T-cell (primary cell): Measurements from ENCODE around the gene PDGFRA. TPM values are rescaled to one million over a fixed set of nuclear protein-coding genes. Genes with fewer than 3 reads are reported as not detected.

Experiments used
- ATAC-seq, 4 experiments: fragments of 200-7000 bp in 3 of 4; fragments of 150-1000 bp in 1 of 4; cut with Tn5 transposase; replicated peaks in 1 of 4; 1 replicate in 3 of 4; 2 replicates in 1 of 4; pipeline ENCODE4 v1.10.0; 2021; ENCODE audit warnings: moderate library complexity in 3 of 4, mild to moderate bottlenecking in 2 of 4, moderate number of reproducible peaks in 1 of 4
- CTCF ChIA-PET, 2 donors: fragments of 300-600 bp; sonication (Branson Sonifier 250); formaldehyde crosslinking; loops; one replicate each; lab custom pipeline; 2022; ENCODE audit warnings: antibody characterized with exemption in 2 of 2; lab: Charles Lee
- POLR2A ChIA-PET, 2 donors: fragments of 300-600 bp; sonication (Branson Sonifier 250); formaldehyde crosslinking; loops; one replicate each; lab custom pipeline; 2022; ENCODE audit warnings: antibody characterized with exemption in 2 of 2; lab: Charles Lee
- DNase-seq, 35 experiments: peaks; one replicate each; pipeline versions ENCODE4 v3.0.0 to v3.0.0-alpha.2; 2013 to 2023
- H3K27ac ChIP-seq: one replicate; pipeline ENCODE4 v1.5.1; 2013; ENCODE audit warnings: low read length
- H3K27me3 ChIP-seq, 2 experiments: replicated peaks in 1 of 2; 1 replicate in 1 of 2; 2 replicates in 1 of 2; pipeline versions ENCODE4 v1.6.1 to v1.7.0; 2013; ENCODE audit warnings: low read length in 1 of 2, mixed read lengths in 1 of 2; ENCODE audit not compliant: control insufficient read depth in 2 of 2, insufficient read depth in 2 of 2; ENCODE audit errors: extremely low read depth in 1 of 2
- H3K36me3 ChIP-seq, 2 donors: 1 replicate in 1 of 2; 2 replicates in 1 of 2; pipeline versions ENCODE4 v1.6.1 to v1.7.0; 2013; ENCODE audit warnings: low read length in 1 of 2; ENCODE audit not compliant: control insufficient read depth in 2 of 2, insufficient read depth in 1 of 2; ENCODE audit errors: extremely low read depth in 1 of 2
- H3K4me1 ChIP-seq, 2 experiments: 1 replicate in 1 of 2; 2 replicates in 1 of 2; pipeline versions ENCODE4 v1.6.1 to v1.7.0; 2013; ENCODE audit warnings: low read length in 2 of 2, mixed read lengths in 1 of 2; ENCODE audit not compliant: insufficient read depth in 2 of 2, control insufficient read depth in 1 of 2; ENCODE audit errors: extremely low read depth in 1 of 2
- H3K4me3 ChIP-seq, 2 donors: 1 replicate in 1 of 2; 2 replicates in 1 of 2; pipeline versions ENCODE4 v1.5.1 to v1.7.0; 2013; ENCODE audit warnings: mild to moderate bottlenecking in 2 of 2, low read length in 1 of 2, moderate library complexity in 1 of 2; ENCODE audit not compliant: control insufficient read depth in 1 of 2; ENCODE audit errors: extremely low read depth in 1 of 2
- H3K9me3 ChIP-seq: 2 replicates; pipeline ENCODE4 v1.7.0; 2013
- H3K27ac Mint-ChIP-seq, 2 donors: one replicate each; pipeline ENCODE4 v1.8.0; 2020 to 2021; ENCODE audit warnings: mild to moderate bottlenecking in 2 of 2, mixed read lengths in 2 of 2
- H3K27me3 Mint-ChIP-seq, 2 donors: one replicate each; pipeline ENCODE4 v1.8.0; 2021 to 2022; ENCODE audit warnings: mixed read lengths in 2 of 2
- H3K36me3 Mint-ChIP-seq: one replicate; pipeline ENCODE4 v1.8.0; 2021; ENCODE audit warnings: mixed read lengths
- H3K4me1 Mint-ChIP-seq, 3 donors: one replicate each; pipeline ENCODE4 v1.8.0; 2020 to 2022; ENCODE audit warnings: mixed read lengths in 3 of 3, mild to moderate bottlenecking in 1 of 3
- H3K4me3 Mint-ChIP-seq, 3 donors: one replicate each; pipeline ENCODE4 v1.8.0; 2020 to 2022; ENCODE audit warnings: mild to moderate bottlenecking in 3 of 3, mixed read lengths in 3 of 3, moderate library complexity in 3 of 3
- H3K9me3 Mint-ChIP-seq, 3 donors: one replicate each; pipeline ENCODE4 v1.8.0; 2020 to 2022; ENCODE audit warnings: mixed read lengths in 3 of 3
- WGBS: methylation state at CpG from one replicate; pipeline ENCODE4 v1.1.5; 2013; ENCODE audit warnings: missing lambda C conversion rate; ENCODE audit not compliant: insufficient coverage; 5-methylcytosine and 5-hydroxymethylcytosine counted together
- total RNA-seq, 35 experiments: library from RNA in 6 of 35; stranded (reverse) in 6 of 35; fragments of 120-200 nt in 1 of 35; gene quantifications; one replicate each; pipeline versions ENCODE4 v1.2.1 to v1.2.4 and lab custom pipeline; 2013 to 2026

Gene PDGFRA
- total RNA-seq, 5 donors from 2014 or later (not counting 1 experiment from before 2014, with no cell fraction given): 0.29 to 0.39 (median 0.32) TPM; not detected in 2

- H3K4me1 Mint-ChIP-seq: no peaks in the 10 kb centered on the region
- Histone ChIP-seq H3K4me1 (no peaks in the 10 kb centered on the region), H3K9me3 (no peaks in the 10 kb centered on the region), H3K36me3 (no peaks in the 10 kb centered on the region), H3K27ac (no peak overlapping the region), H3K4me3 (no peak overlapping the region), H3K27me3 (peaks cover 0 to 6% of the 10 kb centered on the region in 2 experiments)
- POLR2A ChIA-PET: no interaction called here
- whole genome bisulfite sequencing: no CpG with 5 or more reads among the region's 2 CpGs
- no peaks in the 10 kb centered on the region for H3K36me3 Mint-ChIP-seq
- ATAC-seq: no peak
- DNase-seq: no peak
- no peak overlapping the region for H3K27ac Mint-ChIP-seq
- H3K9me3 Mint-ChIP-seq: no peaks in the 10 kb centered on the region
- CTCF ChIA-PET: no interaction called here
- no peak overlapping the region for H3K4me3 Mint-ChIP-seq
- peaks cover 0 to 3% of the 10 kb centered on the region in 2 donors for H3K27me3 Mint-ChIP-seq
Measured at GRCh38 chr4:54189140-54189539, 40.0 kb upstream of the PDGFRA start.

GRCh38 chr4:54192811-54193210, 36.3 kb upstream of the PDGFRA start:
- H3K4me1 ChIP-seq: no peaks in the 10 kb centered on the region
- peaks cover 0 to 4% of the 10 kb centered on the region in 2 donors for H3K27me3 Mint-ChIP-seq
- ATAC-seq (no peak), DNase-seq (no peak)
- H3K27ac Mint-ChIP-seq: no peak overlapping the region
- H3K36me3 Mint-ChIP-seq: no peaks in the 10 kb centered on the region
- H3K27ac ChIP-seq: no peak overlapping the region
- H3K4me3 Mint-ChIP-seq: no peak overlapping the region
- H3K9me3 Mint-ChIP-seq: no peaks in the 10 kb centered on the region
- no peaks in the 10 kb centered on the region for H3K36me3 ChIP-seq
- H3K27me3 ChIP-seq: peaks cover 0 to 3% of the 10 kb centered on the region in 2 experiments
- CTCF ChIA-PET: interaction anchor here (0.7 kb wide), 2 partner anchors 44 to 347 kb away, joined by 3 to 6 read pairs; no protein-coding TSS in a partner anchor
- WGBS: 94% methylated on average over 13 of the region's 16 CpGs
- H3K4me1 Mint-ChIP-seq: no peaks in the 10 kb centered on the region
- no peak overlapping the region for H3K4me3 ChIP-seq
- POLR2A ChIA-PET: no interaction called here
- H3K9me3 ChIP-seq: no peaks in the 10 kb centered on the region

- Mint-ChIP-seq H3K9me3 (no peaks in the 10 kb centered on the region), H3K27ac (no peak overlapping the region), H3K4me1 (no peaks in the 10 kb centered on the region), H3K36me3 (no peaks in the 10 kb centered on the region), H3K4me3 (no peak overlapping the region), H3K27me3 (peaks cover 0 to 14% of the 10 kb centered on the region in 2 donors)
- DNase-seq (no peak), ATAC-seq (no peak)
- CTCF ChIA-PET: no interaction called here
- WGBS: no CpG with 5 or more reads among the region's 2 CpGs
- Histone ChIP-seq H3K9me3 (no peaks in the 10 kb centered on the region), H3K36me3 (no peaks in the 10 kb centered on the region), H3K27ac (no peak overlapping the region), H3K4me3 (no peak overlapping the region), H3K27me3 (no peaks in the 10 kb centered on the region), H3K4me1 (no peaks in the 10 kb centered on the region)
- POLR2A ChIA-PET: no interaction called here
Measured at GRCh38 chr4:54197926-54198325, 31.2 kb upstream of the PDGFRA start.

GRCh38 chr4:54199919-54200318, 29.2 kb upstream of the PDGFRA start:
- no peak overlapping the region for H3K4me3 ChIP-seq
- H3K4me1 Mint-ChIP-seq: no peaks in the 10 kb centered on the region

GRCh38 chr4:54209617-54210016, 19.5 kb upstream of the PDGFRA start:
- CTCF ChIA-PET: no interaction called here
- POLR2A ChIA-PET: no interaction called here

More at GRCh38 chr4:54199919-54200318, 29.2 kb upstream of the PDGFRA start:
- H3K4me1 ChIP-seq: no peaks in the 10 kb centered on the region
- H3K27ac ChIP-seq: no peak overlapping the region
- ChIA-PET CTCF (no interaction called here), POLR2A (no interaction called here)
- ATAC-seq (no peak), DNase-seq (no peak)
- no peaks in the 10 kb centered on the region for H3K36me3 ChIP-seq
- peaks cover 0 to 17% of the 10 kb centered on the region in 2 donors for H3K27me3 Mint-ChIP-seq
- H3K27me3 ChIP-seq: peaks cover 0 to 4% of the 10 kb centered on the region in 2 experiments
- H3K27ac Mint-ChIP-seq: no peak overlapping the region
- no peak overlapping the region for H3K4me3 Mint-ChIP-seq
- 100% methylated on average over 2 of the region's 5 CpGs for WGBS
- no peaks in the 10 kb centered on the region for H3K36me3 Mint-ChIP-seq
- H3K9me3 Mint-ChIP-seq: no peaks in the 10 kb centered on the region
- no peaks in the 10 kb centered on the region for H3K9me3 ChIP-seq

GRCh38 chr4:54213001-54213400, 16.1 kb upstream of the PDGFRA start:
- ATAC-seq (no peak), DNase-seq (no peak)
- Histone ChIP-seq H3K27ac (no peak overlapping the region), H3K4me1 (peaks cover 0 to 5% of the 10 kb centered on the region in 2 experiments), H3K36me3 (no peaks in the 10 kb centered on the region), H3K4me3 (no peak overlapping the region), H3K27me3 (peaks cover 4 to 21% of the 10 kb centered on the region in 2 experiments), H3K9me3 (no peaks in the 10 kb centered on the region)
- Mint-ChIP-seq H3K36me3 (no peaks in the 10 kb centered on the region), H3K4me1 (peaks cover 4 to 6% (median 6%) of the 10 kb centered on the region in 3 donors), H3K27me3 (peaks cover 15 to 20% of the 10 kb centered on the region in 2 donors), H3K4me3 (no peak overlapping the region), H3K9me3 (no peaks in the 10 kb centered on the region), H3K27ac (no peak overlapping the region)
- ChIA-PET CTCF (interaction anchor here (0.6 to 1.2 kb wide), 4 partner anchors 21 to 1631 kb away, joined by 4 to 6 read pairs (median 4); no protein-coding TSS in a partner anchor), POLR2A (no interaction called here)
- WGBS: 100% methylated on average over 2 of the region's 3 CpGs

More at GRCh38 chr4:54209617-54210016, 19.5 kb upstream of the PDGFRA start:
- Mint-ChIP-seq H3K4me3 (no peak overlapping the region), H3K27ac (no peak overlapping the region), H3K4me1 (no peaks in the 10 kb centered on the region), H3K27me3 (peaks cover 7 to 19% of the 10 kb centered on the region in 2 donors), H3K36me3 (no peaks in the 10 kb centered on the region), H3K9me3 (no peaks in the 10 kb centered on the region)
- Histone ChIP-seq H3K27me3 (peaks cover 4 to 7% of the 10 kb centered on the region in 2 experiments), H3K9me3 (no peaks in the 10 kb centered on the region), H3K36me3 (no peaks in the 10 kb centered on the region), H3K4me1 (no peaks in the 10 kb centered on the region), H3K27ac (no peak overlapping the region), H3K4me3 (no peak overlapping the region)
- ATAC-seq (no peak), DNase-seq (no peak)
- WGBS: 69% methylated on average over 1 of the region's 2 CpGs
